HG02938 (cell line): ENCODE measurements around the gene FNDC3B.
A peak's percentile ranks its signal among the peaks of the same experiment; 100 is the strongest.

Experiments
- ATAC-seq: cut with Tn5 transposase; IDR thresholded peaks from one replicate; pipeline ENCODE4 v1.9.1; 2021; ENCODE audit warnings: mild to moderate bottlenecking, moderate library complexity; ENCODE audit not compliant: unreplicated experiment

The FNDC3B gene

GRCh38 chr3:172276103-172276502, 236.7 kb downstream of the FNDC3B start:
- ATAC-seq, result no peak

DNA sequence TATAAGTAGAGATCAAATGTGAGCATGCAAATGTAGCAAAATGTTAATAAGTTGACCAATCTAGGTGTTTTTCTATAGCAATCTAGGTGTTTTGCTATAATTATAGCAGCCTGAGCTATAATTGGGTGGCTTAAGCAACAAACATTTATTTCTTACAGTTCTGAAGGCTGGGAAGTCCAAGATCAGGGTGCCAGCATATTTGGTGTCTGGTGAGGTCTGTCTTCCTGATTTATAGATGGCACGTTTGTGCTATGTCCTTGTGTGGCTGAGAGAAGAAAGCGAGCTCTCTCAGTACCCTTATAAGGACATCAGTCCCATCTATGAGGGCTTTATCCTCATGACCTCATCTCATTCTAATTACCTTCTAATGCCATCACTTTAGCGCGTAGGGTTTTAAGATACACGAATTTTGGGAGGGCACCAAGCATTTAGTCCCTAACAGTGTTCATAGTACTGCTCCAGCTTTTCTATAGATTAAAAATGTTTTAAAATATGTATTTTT, 237.8 kb downstream of the FNDC3B start:
- no peak for ATAC-seq

- no peak for ATAC-seq
These were observed 239.8 kb downstream of the FNDC3B start for GRCh38 chr3:172279191-172279640.

DNA sequence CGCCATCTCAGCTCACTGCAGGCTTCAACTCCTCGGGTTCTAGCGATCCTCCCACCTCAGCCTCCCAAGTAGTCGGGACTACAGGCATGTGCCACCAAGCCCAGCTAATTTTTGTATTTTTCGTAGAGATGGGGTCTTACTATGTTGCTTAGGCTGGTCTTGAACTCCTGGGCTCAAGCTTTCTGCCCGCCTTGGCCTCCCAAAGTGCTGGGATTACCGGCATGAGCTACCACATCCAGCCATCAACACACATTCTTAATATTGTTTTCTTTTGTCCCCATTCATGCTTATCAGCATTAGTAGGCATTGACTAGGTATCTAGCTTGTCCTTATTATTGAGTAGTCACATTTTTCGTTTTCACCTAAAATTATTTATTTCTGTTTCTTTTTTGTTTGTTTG, 240.6 kb downstream of the FNDC3B start:
- ATAC-seq, result no peak

- ATAC-seq, result no peak
These were observed 241.2 kb downstream of the FNDC3B start for GRCh38 chr3:172280406-172281051.

DNA sequence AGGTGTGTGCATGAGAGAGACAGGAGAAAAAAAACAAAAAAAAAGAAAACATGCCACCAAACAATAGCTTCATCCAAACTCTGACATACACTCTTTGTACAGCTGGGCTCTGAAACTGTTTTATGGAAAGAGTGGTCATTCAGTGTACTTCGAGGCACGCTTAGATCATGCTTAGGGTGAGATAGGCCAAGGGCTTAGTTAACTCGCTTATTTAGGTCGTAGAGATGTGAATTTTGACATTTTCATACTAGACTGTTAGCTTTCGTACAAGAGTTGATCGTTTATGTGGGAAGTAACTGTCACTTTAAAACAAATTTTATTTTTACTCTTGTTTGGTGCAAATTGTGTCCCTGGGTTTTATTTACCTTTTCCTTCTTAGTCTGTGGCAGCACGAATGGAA, 242.5 kb downstream of the FNDC3B start:
- no peak for ATAC-seq

GRCh38 chr3:172282850-172283249, 243.5 kb downstream of the FNDC3B start:
- no peak for ATAC-seq

DNA sequence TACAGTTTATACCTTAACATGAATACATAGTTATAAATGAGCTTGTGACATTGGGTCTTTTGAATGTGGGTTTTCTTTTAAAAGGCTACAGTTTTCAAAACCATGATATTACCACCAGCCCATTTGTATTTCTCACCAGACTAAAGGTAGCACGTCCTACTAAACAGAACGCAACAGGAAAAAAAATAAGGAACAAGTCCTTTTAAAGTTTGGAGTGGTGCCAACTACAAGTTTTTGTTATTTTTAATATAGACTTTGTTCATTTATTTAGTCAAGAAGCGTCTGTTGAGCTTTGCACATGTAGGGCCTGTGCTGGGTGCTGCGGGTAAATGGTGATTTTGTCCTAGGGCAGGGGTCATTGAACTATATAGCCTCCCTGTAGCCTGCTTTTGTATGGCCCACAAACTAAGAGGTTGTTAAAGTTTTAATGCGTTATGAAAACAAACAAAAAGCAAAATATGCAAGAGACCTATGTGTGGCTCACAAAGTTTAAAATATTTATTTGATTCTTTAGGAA, 244.5 kb downstream of the FNDC3B start:
- no peak for ATAC-seq

DNA sequence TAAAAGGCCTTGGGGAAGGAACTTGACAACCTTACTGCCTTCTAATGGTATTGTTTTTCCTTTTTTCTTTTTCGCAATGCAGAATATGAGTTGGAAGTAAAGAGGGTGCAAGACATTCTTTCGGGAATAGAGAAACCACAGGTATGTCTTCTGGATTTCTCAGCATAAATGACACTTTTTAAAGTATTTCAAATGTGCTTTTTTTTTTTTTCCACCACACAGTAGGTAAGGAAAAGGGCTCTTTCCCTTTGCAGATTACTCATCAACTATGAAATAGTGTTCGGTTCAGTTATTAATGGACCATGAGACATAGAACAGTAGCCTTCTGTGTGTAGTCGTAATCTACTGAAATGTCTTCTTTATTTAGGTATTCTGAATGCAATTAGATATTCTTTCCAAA, 246.5 kb downstream of the FNDC3B start:
- ATAC-seq, result no peak

- ATAC-seq, result no peak
These were observed 247.3 kb downstream of the FNDC3B start for GRCh38 chr3:172286548-172287148.

GRCh38 chr3:172287937-172288477, 248.6 kb downstream of the FNDC3B start:
- no peak for ATAC-seq

DNA sequence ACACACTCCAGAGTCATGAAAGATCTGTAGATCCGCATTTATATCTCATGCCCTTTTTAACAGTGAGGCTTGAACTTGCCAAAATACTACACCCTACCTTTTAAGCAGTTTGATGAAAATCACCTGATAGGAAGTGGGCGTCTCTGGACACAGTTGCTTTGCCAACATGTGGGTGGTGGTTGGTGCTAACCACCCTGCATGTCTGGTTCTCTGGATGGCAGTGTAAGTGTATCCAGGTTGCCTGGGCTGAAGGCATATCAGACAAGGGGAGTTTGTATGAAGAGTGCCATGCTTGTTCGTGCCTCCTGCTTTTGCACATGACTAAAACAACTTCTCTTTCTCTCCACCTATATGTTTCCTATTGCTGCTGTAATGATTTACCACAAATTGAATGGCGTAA, 249.3 kb downstream of the FNDC3B start:
- ATAC-seq, result no peak

GRCh38 chr3:172289583-172289982, 250.2 kb downstream of the FNDC3B start:
- peak; percentile 87 for ATAC-seq

DNA sequence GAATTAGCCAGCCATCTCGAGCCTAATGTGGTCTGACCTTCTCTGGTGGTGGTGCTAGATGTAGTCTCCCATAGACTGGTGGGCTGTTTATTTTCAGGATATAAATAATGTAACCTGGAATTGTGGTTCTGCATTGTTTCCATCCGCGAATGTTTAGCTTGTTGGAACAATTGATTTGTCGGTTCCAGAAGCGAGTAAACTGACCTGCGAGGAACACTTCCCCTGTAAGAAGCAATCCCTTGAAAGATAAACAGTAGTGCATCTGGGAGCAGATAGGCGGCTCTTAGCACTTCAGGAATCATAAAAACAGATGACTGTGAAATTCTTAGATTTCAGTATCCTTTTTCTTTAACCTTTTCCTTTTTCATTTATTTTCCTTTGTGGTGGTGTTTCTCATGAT, 251.1 kb downstream of the FNDC3B start:
- ATAC-seq, result no peak

DNA sequence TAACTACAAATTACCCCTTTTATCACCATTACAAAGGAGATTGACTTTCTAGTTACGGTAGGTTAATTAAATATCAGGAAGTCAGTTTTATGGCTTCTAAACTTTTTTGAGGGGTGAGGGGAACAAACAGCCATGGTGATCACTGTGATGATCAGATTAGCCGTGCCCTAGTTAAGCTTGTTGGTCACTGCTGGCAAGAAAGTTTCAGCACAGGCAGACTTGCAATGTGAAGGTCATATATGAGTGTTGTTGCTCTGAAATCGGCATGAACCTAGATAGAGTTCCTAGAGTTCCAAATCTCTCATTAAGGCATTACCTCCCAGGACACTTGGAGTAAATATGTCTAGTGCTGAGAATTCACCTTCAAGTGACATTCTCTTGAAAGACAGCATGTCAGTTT, 252.3 kb downstream of the FNDC3B start:
- no peak for ATAC-seq

GRCh38 chr3:172292422-172292821, 253.0 kb downstream of the FNDC3B start:
- ATAC-seq, result no peak

DNA sequence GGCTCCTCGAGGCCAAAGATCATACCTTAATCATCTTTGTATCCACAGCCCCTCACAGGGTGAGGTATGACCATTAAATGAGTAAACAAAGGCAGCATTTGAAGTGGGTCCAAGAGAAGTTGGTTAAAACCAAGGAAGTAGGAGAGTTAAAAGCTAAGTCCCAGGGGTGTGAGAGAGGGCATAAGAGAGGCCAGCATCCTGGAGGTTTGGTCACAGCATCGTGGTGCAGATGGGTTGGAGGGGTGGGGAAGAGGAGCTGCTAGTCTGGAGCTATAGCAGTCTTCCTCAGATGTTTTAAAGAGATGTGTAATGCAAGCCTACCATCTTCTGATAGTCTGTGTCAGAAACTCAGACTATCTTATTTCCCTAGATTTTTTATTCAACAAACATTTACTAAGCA, 253.7 kb downstream of the FNDC3B start:
- ATAC-seq, result no peak

DNA sequence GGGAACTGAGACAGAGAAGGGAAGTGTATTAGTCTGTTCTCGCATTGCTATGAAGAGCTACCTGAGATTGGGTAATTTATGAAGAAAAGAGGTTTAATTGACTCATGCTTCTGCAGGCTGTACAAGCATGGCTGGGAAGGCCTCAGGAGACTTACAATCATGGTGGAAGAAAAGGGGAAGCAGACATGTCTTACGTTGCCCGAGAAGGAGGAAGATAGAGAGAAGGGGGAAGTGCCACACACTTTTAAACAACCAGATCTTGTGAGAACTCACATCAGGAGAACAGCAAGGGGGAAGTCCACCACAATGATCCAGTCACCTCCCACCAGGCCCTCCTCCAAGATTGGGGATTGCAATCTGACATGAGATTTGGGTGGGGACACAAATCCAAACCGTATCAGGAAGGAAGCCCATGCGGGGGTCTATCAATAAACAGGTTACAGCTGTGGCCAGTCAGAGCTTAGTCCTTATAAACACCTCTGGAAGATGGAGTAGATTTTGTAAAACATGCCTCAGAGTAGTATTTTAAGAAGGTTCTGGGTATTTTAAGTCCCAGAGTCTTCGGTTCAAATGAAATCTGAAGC, 254.9 kb downstream of the FNDC3B start:
- no peak for ATAC-seq

DNA sequence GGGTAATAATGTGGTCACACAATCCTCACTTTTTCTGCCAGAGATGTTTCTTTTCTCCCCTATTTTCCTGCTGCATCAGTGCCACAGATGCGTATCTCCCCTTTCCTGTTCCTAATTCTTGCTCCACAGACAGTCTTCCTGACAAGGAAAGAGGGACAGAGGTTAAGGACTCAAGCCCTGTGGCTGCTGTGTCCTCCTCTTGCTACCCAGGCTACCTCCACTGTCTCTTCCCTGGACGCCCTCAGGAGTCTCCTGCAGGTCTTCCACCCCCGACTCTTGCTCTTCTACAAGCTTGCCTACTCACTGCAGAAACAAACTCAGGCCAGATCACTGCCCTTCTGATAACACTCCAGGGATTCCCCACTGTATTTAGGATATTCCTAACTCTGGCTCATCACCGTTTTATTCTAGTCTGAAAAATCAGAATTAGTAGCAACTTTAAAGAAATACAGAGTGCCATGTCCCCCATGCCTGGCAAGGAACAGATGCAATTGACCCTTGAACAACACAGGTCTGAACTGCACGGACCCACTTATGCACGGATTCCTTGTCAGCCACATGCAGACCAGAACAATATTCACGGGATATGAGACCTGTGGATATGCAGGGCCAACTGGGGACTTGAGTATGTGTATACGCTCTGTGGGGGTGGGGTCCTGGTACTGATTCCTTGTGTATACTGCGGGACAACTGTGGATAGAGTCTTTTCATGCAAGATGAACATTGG, 257.0 kb downstream of the FNDC3B start:
- ATAC-seq, result no peak

DNA sequence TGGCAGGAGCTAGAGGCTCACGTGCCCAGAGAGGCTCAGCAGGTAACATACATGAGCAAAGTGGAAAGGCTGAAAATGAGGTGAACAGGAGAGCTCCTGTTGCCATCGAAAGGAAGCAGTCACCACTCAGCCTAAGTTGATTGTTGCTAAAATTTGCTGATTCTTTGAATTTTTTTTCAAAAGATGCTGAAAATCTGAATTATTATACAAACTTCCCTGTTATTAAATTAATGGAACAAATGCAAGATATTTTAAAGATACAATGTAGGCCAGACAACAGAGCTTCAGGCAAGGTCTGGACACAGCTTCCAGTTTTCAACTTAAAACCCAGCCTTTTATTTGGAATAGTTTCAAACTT, 257.6 kb downstream of the FNDC3B start:
- ATAC-seq, result no peak

DNA sequence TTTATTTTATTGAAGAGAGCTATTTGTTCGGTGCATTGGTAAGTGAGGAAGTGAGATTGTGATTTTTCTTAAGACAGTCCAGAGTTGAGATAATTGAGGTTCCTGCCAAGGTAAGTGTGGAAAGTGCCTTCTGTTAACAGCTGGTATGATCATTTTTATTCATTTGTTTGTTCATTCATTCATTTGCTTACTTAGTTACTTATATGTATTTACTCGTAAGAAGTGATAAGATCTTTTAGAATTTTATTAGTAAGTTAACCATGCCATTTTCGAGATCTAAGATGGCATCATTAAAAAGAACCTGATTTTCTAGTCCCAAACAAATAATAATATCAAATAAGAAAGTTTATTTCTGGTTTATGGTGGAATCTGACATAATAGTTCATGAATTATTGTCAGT, 258.9 kb downstream of the FNDC3B start:
- ATAC-seq, result no peak
